ENCODE measurements around the gene IL11RA. TPM values are rescaled to one million over a fixed set of nuclear protein-coding genes. Genes with fewer than 3 reads are reported as not detected.

Gene IL11RA
- total RNA-seq, 1 donor from 2014 or later = 4.7 TPM

DNA sequence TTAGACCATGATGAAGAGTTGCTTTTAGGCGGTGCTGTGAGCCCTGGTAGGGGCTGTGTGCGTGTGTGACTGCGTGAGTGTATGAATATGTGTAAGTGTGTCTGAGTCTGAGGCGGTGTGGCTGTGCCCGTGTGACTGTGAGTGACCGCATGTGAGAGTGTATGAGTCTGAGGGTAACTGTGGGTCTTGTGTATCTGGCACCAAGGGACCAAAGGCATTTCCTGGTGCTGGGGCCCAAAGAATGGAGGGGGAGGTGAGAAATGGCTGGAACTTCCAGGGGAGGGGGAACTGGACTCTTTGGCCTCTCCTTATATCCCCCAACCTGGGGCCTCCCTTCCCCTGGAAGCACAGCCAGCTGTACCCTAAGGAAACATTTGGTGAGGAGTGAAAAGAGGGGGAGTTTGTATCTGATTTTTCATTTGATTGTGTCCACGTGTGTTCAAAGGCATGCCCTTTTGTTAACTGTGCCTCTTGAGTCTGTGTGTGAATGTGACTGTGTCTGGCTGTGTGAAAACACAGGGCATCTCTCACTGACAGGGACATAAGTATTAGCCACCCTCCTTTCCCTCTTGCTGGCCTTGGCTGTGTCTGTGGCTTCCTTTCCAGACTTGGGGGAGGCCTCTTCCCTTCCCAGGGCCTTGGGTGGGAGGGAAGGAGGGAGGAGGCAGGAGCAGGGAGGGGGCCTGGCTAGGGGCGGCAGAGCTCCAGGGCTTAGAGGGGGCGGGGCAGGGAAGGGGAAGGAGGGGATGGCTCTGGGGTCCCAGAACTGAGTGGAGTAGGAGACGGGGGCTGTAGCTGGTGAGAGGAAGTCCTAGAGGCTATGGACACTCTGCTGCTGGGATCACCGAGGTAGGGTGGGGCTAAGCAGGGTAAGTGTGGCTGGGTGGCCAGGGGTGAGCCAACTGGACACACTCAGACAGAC, 1.4 kb downstream of the IL11RA start:
- no peak overlapping the region for H3K4me3 ChIP-seq (ENCODE audit: low read depth, low read length)
- no peak for DNase-seq (ENCODE audit: low read depth)
- TF ChIP-seq, protein P1, sequence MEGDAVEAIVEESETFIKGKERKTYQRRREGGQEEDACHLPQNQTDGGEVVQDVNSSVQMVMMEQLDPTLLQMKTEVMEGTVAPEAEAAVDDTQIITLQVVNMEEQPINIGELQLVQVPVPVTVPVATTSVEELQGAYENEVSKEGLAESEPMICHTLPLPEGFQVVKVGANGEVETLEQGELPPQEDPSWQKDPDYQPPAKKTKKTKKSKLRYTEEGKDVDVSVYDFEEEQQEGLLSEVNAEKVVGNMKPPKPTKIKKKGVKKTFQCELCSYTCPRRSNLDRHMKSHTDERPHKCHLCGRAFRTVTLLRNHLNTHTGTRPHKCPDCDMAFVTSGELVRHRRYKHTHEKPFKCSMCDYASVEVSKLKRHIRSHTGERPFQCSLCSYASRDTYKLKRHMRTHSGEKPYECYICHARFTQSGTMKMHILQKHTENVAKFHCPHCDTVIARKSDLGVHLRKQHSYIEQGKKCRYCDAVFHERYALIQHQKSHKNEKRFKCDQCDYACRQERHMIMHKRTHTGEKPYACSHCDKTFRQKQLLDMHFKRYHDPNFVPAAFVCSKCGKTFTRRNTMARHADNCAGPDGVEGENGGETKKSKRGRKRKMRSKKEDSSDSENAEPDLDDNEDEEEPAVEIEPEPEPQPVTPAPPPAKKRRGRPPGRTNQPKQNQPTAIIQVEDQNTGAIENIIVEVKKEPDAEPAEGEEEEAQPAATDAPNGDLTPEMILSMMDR (conservative IDR thresholded peaks at IDR 0.05; ENCODE audit: low read depth, low read length) = no peak

DNA sequence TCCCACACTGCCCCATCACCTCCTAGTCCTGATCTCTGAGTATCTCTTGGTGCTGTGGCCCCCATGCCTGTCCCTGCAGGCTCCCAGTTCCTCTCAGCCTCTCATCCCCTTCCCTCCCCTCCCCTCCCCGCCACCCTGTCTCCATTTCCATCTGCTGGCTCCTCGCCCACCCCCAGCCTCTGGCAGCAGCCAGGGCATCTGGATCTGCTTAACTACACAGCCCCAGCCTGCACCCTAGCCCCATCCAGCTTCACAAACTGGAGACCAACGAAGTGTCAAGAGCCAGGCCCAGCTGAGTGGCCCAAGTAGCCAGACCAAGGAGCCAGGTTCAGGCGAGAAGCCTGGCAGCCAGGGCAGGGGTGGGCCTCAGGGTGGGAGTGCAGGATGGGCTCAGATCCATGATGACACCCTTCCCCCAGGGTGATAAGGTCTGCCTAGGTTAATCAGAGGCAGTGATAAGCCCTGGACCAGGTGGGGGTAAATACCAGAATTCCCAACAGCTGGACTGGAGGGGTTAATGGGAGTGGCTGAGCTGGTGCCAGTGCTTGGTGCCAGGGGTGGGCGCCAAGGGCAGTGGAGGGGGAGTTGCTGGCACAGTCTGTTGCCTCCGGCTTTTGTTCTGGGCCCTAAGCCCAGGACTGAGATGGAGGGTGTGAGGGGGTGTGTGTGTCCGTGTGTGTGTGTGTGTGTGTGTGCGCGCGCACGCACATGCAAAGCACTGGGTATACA, 2.5 kb downstream of the IL11RA start:
- no peak overlapping the region for H3K4me3 ChIP-seq (ENCODE audit: low read depth, low read length)
- TF ChIP-seq, protein P1 (conservative IDR thresholded peaks at IDR 0.05; ENCODE audit: low read depth, low read length) = no peak
- no peak for DNase-seq (ENCODE audit: low read depth)

DNA sequence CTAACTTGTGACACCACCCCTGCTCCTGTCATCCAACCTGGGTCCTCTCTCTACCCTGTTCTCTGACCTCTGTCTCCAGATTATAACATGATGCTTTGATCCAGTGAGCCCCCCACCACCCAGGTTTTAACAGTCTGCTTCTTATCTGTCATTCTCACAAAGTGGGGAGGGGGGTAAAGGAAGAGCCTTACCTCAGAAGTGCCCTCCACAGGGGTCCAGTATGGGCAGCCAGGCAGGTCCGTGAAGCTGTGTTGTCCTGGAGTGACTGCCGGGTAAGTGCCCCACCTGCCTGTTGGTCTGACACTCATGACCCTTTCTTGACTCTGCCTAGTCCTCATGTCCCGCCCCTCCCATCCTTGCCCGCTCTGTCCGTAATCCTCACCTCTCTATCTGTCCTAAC, 3.4 kb downstream of the IL11RA start:
- H3K4me3 ChIP-seq (ENCODE audit: low read depth, low read length) = no peak overlapping the region
- no peak for DNase-seq (ENCODE audit: low read depth)
- TF ChIP-seq, protein P1 (conservative IDR thresholded peaks at IDR 0.05; ENCODE audit: low read depth, low read length) = no peak

DNA sequence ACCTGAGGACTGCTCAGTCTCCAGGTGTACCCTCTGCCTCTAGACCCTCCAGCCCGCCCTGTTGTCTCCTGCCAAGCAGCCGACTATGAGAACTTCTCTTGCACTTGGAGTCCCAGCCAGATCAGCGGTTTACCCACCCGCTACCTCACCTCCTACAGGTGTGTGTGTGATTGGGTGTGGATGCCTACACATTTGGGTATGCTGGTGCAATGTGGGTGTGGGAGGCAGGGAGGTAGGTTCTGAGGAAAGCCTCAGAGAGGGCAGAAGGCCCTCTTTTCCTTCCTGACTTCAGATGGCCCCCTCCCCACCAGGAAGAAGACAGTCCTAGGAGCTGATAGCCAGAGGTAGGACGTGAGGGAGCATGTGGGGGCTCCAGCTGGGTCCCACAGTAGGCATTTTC, 5.0 kb downstream of the IL11RA start:
- no peak overlapping the region for H3K4me3 ChIP-seq (ENCODE audit: low read depth, low read length)
- DNase-seq (ENCODE audit: low read depth) = no peak
- TF ChIP-seq, protein P1 (conservative IDR thresholded peaks at IDR 0.05; ENCODE audit: low read depth, low read length) = no peak

DNA sequence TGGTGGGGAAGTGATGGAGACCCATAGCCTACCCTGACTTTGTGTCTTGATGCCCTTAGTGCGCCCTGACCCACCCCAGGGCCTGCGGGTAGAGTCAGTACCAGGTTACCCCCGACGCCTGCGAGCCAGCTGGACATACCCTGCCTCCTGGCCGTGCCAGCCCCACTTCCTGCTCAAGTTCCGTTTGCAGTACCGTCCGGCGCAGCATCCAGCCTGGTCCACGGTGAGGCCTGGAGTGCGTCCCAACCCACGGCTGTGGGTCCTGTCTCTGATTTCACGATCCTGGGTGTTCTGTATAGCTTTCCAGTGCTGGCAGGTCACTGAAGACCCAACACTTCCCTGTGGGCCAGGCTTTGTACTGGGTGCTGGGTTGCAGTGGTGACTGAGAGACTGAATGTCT, 6.5 kb downstream of the IL11RA start:
- TF ChIP-seq, protein P1 (conservative IDR thresholded peaks at IDR 0.05; ENCODE audit: low read depth, low read length) = no peak
- DNase-seq (ENCODE audit: low read depth) = no peak
- H3K4me3 ChIP-seq (ENCODE audit: low read depth, low read length) = no peak overlapping the region

DNA sequence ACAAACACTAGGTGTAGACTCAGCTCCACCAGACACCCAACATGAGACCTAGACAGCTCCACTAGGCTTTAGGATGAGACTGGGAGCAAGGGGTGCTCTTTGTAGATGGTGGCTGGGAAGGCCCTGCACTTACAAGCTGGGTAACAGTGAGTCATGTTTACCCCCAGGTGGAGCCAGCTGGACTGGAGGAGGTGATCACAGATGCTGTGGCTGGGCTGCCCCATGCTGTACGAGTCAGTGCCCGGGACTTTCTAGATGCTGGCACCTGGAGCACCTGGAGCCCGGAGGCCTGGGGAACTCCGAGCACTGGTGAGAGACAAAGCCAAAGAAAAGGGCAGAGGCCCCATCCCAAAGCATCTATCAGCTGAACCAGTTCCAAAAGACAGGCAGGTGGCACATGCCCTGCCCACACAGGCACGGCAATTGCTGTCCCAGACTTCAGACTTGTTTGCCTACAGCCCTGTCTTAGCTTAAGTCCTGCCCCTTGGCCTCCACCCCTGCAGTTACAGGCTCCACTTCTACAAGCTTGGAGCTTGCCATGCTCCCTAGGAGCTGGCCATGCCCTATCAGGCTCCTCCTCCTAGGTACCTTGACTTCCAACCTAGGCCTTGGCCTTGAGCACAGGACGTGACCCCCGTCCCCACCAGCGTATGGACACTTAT, 7.7 kb downstream of the IL11RA start:
- H3K4me3 ChIP-seq (ENCODE audit: low read depth, low read length) = no peak overlapping the region
- no peak for DNase-seq (ENCODE audit: low read depth)
- TF ChIP-seq, protein P1 (conservative IDR thresholded peaks at IDR 0.05; ENCODE audit: low read depth, low read length) = no peak
